ENCODE data around the gene ADGRD1.

ADGRD1 gene

GRCh38 chr12:131087991-131088700 lies 134.4 kb downstream of the ADGRD1 start:
- H3K4me2 ChIP-seq (ENCODE audit: low read length), result no peak overlapping the region
- H4K8ac ChIP-seq (ENCODE audit: low read depth, low read length), result no peak overlapping the region
- H3K27me3 ChIP-seq (ENCODE audit: insufficient read depth, low read length), result no peaks in the 10 kb centered on the region
- no peak overlapping the region for H3K9ac ChIP-seq (ENCODE audit: low read length)
- no peaks in the 10 kb centered on the region for H3K79me2 ChIP-seq (ENCODE audit: control insufficient read depth, insufficient read depth, low read length, poor library complexity)
- H2BK5ac ChIP-seq (ENCODE audit: low read depth, low read length, poor library complexity), result no peak overlapping the region
- H3K36me3 ChIP-seq (ENCODE audit: control insufficient read depth in 1 of 2, insufficient read depth in 2 of 2, low read length in 2 of 2), result no peaks in the 10 kb centered on the region
- DNase-seq, result no peak
- H3K18ac ChIP-seq (ENCODE audit: low read length), result no peak overlapping the region
- H3K27ac ChIP-seq (ENCODE audit: low read depth, low read length), result no peak overlapping the region
- H3K4ac ChIP-seq (ENCODE audit: low read depth, low read length), result no peak overlapping the region
- peaks cover 3% of the 10 kb centered on the region for H3K9me3 ChIP-seq (ENCODE audit: insufficient read depth, low read depth, low read length)
- no peak overlapping the region for H2BK12ac ChIP-seq (ENCODE audit: low read length)
- no peak overlapping the region for H4K91ac ChIP-seq (ENCODE audit: low read depth, low read length)
- H3K14ac ChIP-seq (ENCODE audit: low read length), result no peak overlapping the region
- H3K23ac ChIP-seq (ENCODE audit: low read length), result no peak overlapping the region
- no peaks in the 10 kb centered on the region for H3K4me1 ChIP-seq (ENCODE audit: control insufficient read depth in 1 of 2, insufficient read depth in 2 of 2, low read length in 2 of 2)
- H3K79me1 ChIP-seq (ENCODE audit: low read length), result no peaks in the 10 kb centered on the region
- H3K4me3 ChIP-seq (ENCODE audit: low read depth, low read length), result no peak overlapping the region
- no CpG with 5 or more reads among the region's 38 CpGs for WGBS (ENCODE audit: extremely low coverage, insufficient coverage, insufficient read length)
- H2AFZ ChIP-seq (ENCODE audit: insufficient read depth, low read length, poor library complexity), result no peak overlapping the region
- H4K12ac ChIP-seq (ENCODE audit: low read depth, low read length), result no peak overlapping the region
- H2AK5ac ChIP-seq (ENCODE audit: low read length), result no peak overlapping the region
- no peak overlapping the region for H2BK120ac ChIP-seq (ENCODE audit: insufficient read depth, low read length, poor library complexity)

- Histone ChIP-seq H4K91ac (ENCODE audit: low read depth, low read length) (no peak overlapping the region), H2AFZ (ENCODE audit: insufficient read depth, low read length, poor library complexity) (no peak overlapping the region), H2BK5ac (ENCODE audit: low read depth, low read length, poor library complexity) (no peak overlapping the region), H3K9ac (ENCODE audit: low read length) (no peak overlapping the region), H3K23ac (ENCODE audit: low read length) (no peak overlapping the region), H3K27ac (ENCODE audit: low read depth, low read length) (no peak overlapping the region), H3K36me3 (ENCODE audit: control insufficient read depth in 1 of 2, insufficient read depth in 2 of 2, low read length in 2 of 2) (no peaks in the 10 kb centered on the region), H2BK12ac (ENCODE audit: low read length) (no peak overlapping the region), H4K8ac (ENCODE audit: low read depth, low read length) (no peak overlapping the region), H4K12ac (ENCODE audit: low read depth, low read length) (no peak overlapping the region), H3K79me1 (ENCODE audit: low read length) (no peaks in the 10 kb centered on the region), H3K4me3 (ENCODE audit: low read depth, low read length) (no peak overlapping the region), H2BK120ac (ENCODE audit: insufficient read depth, low read length, poor library complexity) (no peak overlapping the region), H3K4me2 (ENCODE audit: low read length) (no peak overlapping the region), H3K18ac (ENCODE audit: low read length) (no peak overlapping the region), H3K79me2 (ENCODE audit: control insufficient read depth, insufficient read depth, low read length, poor library complexity) (no peaks in the 10 kb centered on the region), H3K9me3 (ENCODE audit: insufficient read depth, low read depth, low read length) (peaks cover 3% of the 10 kb centered on the region), H3K14ac (ENCODE audit: low read length) (no peak overlapping the region), H3K4ac (ENCODE audit: low read depth, low read length) (no peak overlapping the region), H3K4me1 (ENCODE audit: control insufficient read depth in 1 of 2, insufficient read depth in 2 of 2, low read length in 2 of 2) (no peaks in the 10 kb centered on the region), H2AK5ac (ENCODE audit: low read length) (no peak overlapping the region), H3K27me3 (ENCODE audit: insufficient read depth, low read length) (no peaks in the 10 kb centered on the region)
- no CpG with 5 or more reads among the region's 28 CpGs for WGBS (ENCODE audit: extremely low coverage, insufficient coverage, insufficient read length)
- peak in 1 of 2 donors; percentile 15 for DNase-seq
These were observed 135.2 kb downstream of the ADGRD1 start for GRCh38 chr12:131088701-131089530.

GRCh38 chr12:131089531-131090273 lies 136.0 kb downstream of the ADGRD1 start:
- no peak overlapping the region for H4K12ac ChIP-seq (ENCODE audit: low read depth, low read length)
- no peak overlapping the region for H3K4me2 ChIP-seq (ENCODE audit: low read length)
- H3K18ac ChIP-seq (ENCODE audit: low read length), result no peak overlapping the region
- WGBS (ENCODE audit: extremely low coverage, insufficient coverage, insufficient read length), result no CpG with 5 or more reads among the region's 11 CpGs
- H3K36me3 ChIP-seq (ENCODE audit: control insufficient read depth in 1 of 2, insufficient read depth in 2 of 2, low read length in 2 of 2), result no peaks in the 10 kb centered on the region
- no peak overlapping the region for H3K4me3 ChIP-seq (ENCODE audit: low read depth, low read length)
- H2AFZ ChIP-seq (ENCODE audit: insufficient read depth, low read length, poor library complexity), result no peak overlapping the region
- H2BK12ac ChIP-seq (ENCODE audit: low read length), result no peak overlapping the region
- no peak overlapping the region for H3K27ac ChIP-seq (ENCODE audit: low read depth, low read length)
- H3K27me3 ChIP-seq (ENCODE audit: insufficient read depth, low read length), result no peaks in the 10 kb centered on the region
- H3K79me2 ChIP-seq (ENCODE audit: control insufficient read depth, insufficient read depth, low read length, poor library complexity), result no peaks in the 10 kb centered on the region
- H3K9me3 ChIP-seq (ENCODE audit: insufficient read depth, low read depth, low read length), result peaks cover 3% of the 10 kb centered on the region
- no peak overlapping the region for H2BK5ac ChIP-seq (ENCODE audit: low read depth, low read length, poor library complexity)
- no peak overlapping the region for H2AK5ac ChIP-seq (ENCODE audit: low read length)
- H4K8ac ChIP-seq (ENCODE audit: low read depth, low read length), result no peak overlapping the region
- H3K23ac ChIP-seq (ENCODE audit: low read length), result no peak overlapping the region
- no peak for DNase-seq
- H3K4ac ChIP-seq (ENCODE audit: low read depth, low read length), result no peak overlapping the region
- no peak overlapping the region for H3K14ac ChIP-seq (ENCODE audit: low read length)
- no peaks in the 10 kb centered on the region for H3K79me1 ChIP-seq (ENCODE audit: low read length)
- H4K91ac ChIP-seq (ENCODE audit: low read depth, low read length), result no peak overlapping the region
- no peak overlapping the region for H2BK120ac ChIP-seq (ENCODE audit: insufficient read depth, low read length, poor library complexity)
- no peak overlapping the region for H3K9ac ChIP-seq (ENCODE audit: low read length)
- H3K4me1 ChIP-seq (ENCODE audit: control insufficient read depth in 1 of 2, insufficient read depth in 2 of 2, low read length in 2 of 2), result no peaks in the 10 kb centered on the region

DNA sequence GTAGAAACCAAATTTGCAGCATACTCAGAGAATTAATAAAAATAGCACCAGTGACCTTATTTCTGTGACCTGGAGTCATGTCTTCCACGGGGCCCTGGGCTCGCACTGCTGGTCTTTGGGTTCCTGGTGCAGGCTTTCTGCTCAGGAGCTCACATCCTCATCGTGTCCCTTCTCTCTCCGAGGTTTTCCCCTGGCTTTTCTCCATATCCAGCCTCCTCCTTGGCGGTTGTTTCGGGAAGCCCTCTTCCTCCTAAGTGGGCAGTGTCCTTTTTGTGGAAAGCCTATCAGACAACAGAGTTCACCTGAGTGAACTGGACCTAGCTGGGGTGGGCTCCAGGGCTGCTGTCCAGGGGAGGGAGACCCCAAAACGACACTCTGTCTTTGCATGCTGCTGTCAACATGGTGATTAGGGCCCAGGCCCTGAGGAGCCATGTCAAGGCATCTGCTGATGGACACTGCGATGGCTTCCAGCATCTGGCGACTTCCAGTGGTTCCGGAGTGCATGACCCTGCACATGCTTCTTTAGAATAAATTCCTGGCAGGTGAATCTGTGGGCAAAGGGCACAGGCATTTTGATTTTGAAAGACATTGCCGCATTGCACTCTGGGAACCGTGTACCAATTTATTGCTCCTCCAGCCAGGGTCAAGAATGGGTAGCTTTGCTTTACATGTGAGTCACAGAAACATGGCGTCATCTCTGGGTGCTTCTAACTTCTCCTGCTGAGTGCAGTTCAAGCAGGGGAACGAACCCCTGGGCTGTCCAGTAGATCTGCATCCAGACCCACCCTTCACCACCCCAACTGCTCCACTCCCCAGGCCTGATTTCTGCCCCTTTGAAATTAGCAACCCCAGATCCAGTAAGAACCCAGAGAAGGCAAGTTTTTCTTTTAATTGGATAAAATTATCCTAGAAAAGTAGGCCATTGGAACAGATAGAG lies 136.8 kb downstream of the ADGRD1 start:
- Histone ChIP-seq H2BK12ac (ENCODE audit: low read length) (no peak overlapping the region), H3K36me3 (ENCODE audit: control insufficient read depth in 1 of 2, insufficient read depth in 2 of 2, low read length in 2 of 2) (no peaks in the 10 kb centered on the region), H3K4me3 (ENCODE audit: low read depth, low read length) (no peak overlapping the region), H3K79me1 (ENCODE audit: low read length) (no peaks in the 10 kb centered on the region), H3K4ac (ENCODE audit: low read depth, low read length) (no peak overlapping the region), H3K4me1 (ENCODE audit: control insufficient read depth in 1 of 2, insufficient read depth in 2 of 2, low read length in 2 of 2) (no peaks in the 10 kb centered on the region), H3K4me2 (ENCODE audit: low read length) (no peak overlapping the region), H3K14ac (ENCODE audit: low read length) (no peak overlapping the region), H4K12ac (ENCODE audit: low read depth, low read length) (no peak overlapping the region), H4K8ac (ENCODE audit: low read depth, low read length) (no peak overlapping the region), H3K9ac (ENCODE audit: low read length) (no peak overlapping the region), H2BK120ac (ENCODE audit: insufficient read depth, low read length, poor library complexity) (no peak overlapping the region), H4K91ac (ENCODE audit: low read depth, low read length) (no peak overlapping the region), H3K23ac (ENCODE audit: low read length) (no peak overlapping the region), H2AFZ (ENCODE audit: insufficient read depth, low read length, poor library complexity) (no peak overlapping the region), H3K9me3 (ENCODE audit: insufficient read depth, low read depth, low read length) (peaks cover 5% of the 10 kb centered on the region), H2AK5ac (ENCODE audit: low read length) (no peak overlapping the region), H2BK5ac (ENCODE audit: low read depth, low read length, poor library complexity) (no peak overlapping the region), H3K18ac (ENCODE audit: low read length) (no peak overlapping the region), H3K27ac (ENCODE audit: low read depth, low read length) (no peak overlapping the region), H3K79me2 (ENCODE audit: control insufficient read depth, insufficient read depth, low read length, poor library complexity) (no peaks in the 10 kb centered on the region), H3K27me3 (ENCODE audit: insufficient read depth, low read length) (no peaks in the 10 kb centered on the region)
- no CpG with 5 or more reads among the region's 14 CpGs for WGBS (ENCODE audit: extremely low coverage, insufficient coverage, insufficient read length)
- DNase-seq, result no peak

Data from trophoblast cell (in vitro differentiated cells and primary cell).